Measurements from ENCODE around the gene DPEP2. TPM values are rescaled to one million over a fixed set of nuclear protein-coding genes. Genes with fewer than 3 reads are reported as not detected.

Gene DPEP2
- total RNA-seq, 1 donor from 2014 or later = not detected

DNA sequence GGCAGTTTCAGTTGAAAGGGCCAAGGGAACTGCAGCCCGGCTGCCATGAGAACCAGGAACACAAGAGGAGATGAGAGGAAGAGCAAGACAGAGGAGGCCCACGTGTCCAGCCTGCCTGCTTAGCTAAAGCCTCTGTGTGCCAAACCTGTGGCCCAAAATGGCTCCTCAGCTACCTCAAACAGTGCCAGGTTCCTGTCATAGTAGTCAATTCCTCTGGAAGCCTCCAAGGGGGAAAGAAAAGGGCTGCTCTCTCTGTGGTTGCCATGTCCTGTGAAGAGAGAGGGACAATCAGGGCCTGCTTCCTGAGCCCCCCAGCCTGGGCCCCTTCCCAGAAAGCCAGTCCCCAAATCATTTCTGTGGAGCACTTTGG lies 36.0 kb downstream of the DPEP2 start:
- Mint-ChIP-seq H3K36me3 (no peaks in the 10 kb centered on the region), H3K27me3 (ENCODE audit: insufficient read depth, low read depth) (peaks cover 7% of the 10 kb centered on the region), H3K4me3 (no peak overlapping the region), H3K9me3 (no peaks in the 10 kb centered on the region), H3K27ac (no peak overlapping the region), H3K4me1 (peaks cover 11% of the 10 kb centered on the region)
- H2AFZ ChIP-seq (replicated peaks) = no peak overlapping the region
- H3K79me2 ChIP-seq (ENCODE audit: low read depth) = no peaks in the 10 kb centered on the region
- peaks cover 12% of the 10 kb centered on the region for H3K27me3 ChIP-seq
- no peak for TF ChIP-seq EZH2phosphoT487 (IDR thresholded peaks at IDR 0.05)
- no peak for TF ChIP-seq EZH2 (IDR thresholded peaks at IDR 0.05)
- TF ChIP-seq, protein P1, sequence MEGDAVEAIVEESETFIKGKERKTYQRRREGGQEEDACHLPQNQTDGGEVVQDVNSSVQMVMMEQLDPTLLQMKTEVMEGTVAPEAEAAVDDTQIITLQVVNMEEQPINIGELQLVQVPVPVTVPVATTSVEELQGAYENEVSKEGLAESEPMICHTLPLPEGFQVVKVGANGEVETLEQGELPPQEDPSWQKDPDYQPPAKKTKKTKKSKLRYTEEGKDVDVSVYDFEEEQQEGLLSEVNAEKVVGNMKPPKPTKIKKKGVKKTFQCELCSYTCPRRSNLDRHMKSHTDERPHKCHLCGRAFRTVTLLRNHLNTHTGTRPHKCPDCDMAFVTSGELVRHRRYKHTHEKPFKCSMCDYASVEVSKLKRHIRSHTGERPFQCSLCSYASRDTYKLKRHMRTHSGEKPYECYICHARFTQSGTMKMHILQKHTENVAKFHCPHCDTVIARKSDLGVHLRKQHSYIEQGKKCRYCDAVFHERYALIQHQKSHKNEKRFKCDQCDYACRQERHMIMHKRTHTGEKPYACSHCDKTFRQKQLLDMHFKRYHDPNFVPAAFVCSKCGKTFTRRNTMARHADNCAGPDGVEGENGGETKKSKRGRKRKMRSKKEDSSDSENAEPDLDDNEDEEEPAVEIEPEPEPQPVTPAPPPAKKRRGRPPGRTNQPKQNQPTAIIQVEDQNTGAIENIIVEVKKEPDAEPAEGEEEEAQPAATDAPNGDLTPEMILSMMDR (IDR thresholded peaks at IDR 0.05) = no peak
- no peak overlapping the region for H3K27ac ChIP-seq
- H4K20me1 ChIP-seq (ENCODE audit: low read depth) = peaks cover 5% of the 10 kb centered on the region
- no peaks in the 10 kb centered on the region for H3K9me3 ChIP-seq (ENCODE audit: low read depth)
- peaks cover 15% of the 10 kb centered on the region for H3F3A ChIP-seq (ENCODE audit: low read depth)
- H3K36me3 ChIP-seq = no peaks in the 10 kb centered on the region
- no peak overlapping the region for H3K4me3 ChIP-seq
- no peak overlapping the region for H3K4me2 ChIP-seq
- H3K4me1 ChIP-seq = peaks cover 14% of the 10 kb centered on the region
- H3K9ac ChIP-seq = no peak overlapping the region
- DNase-seq (ENCODE audit: low spot score) = no peak

DNA sequence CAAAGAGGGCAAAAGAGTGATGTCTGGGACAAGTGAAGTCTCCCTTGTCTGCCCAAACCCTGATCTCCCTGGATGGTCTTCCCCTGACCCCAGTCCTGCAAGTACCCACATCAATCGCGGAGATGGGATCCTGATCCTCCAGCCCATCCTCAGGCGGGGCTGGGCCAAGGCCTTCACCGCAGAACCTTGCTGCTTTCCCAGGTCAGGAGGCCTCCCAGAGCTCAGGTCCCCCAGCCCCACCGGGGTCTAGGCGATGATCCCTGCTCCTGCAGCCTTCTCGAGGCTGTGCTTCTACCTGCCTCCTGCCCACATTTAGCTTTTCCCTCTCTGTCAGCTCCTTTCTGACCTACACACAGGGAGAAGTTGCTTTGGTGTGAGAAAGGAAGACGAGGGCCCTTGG lies 37.1 kb downstream of the DPEP2 start:
- H3K4me3 ChIP-seq = no peak overlapping the region
- no peaks in the 10 kb centered on the region for H3K36me3 Mint-ChIP-seq
- H3K9me3 ChIP-seq (ENCODE audit: low read depth) = no peaks in the 10 kb centered on the region
- no peak overlapping the region for H3K4me2 ChIP-seq
- TF ChIP-seq, protein P1 (IDR thresholded peaks at IDR 0.05) = no peak
- no peaks in the 10 kb centered on the region for H3K79me2 ChIP-seq (ENCODE audit: low read depth)
- no peak overlapping the region for H2AFZ ChIP-seq (replicated peaks)
- no peaks in the 10 kb centered on the region for H3K36me3 ChIP-seq
- no peak overlapping the region for H3K9ac ChIP-seq
- H3K9me3 Mint-ChIP-seq = no peaks in the 10 kb centered on the region
- H3K27ac Mint-ChIP-seq = no peak overlapping the region
- H4K20me1 ChIP-seq (ENCODE audit: low read depth) = peaks cover 5% of the 10 kb centered on the region
- peaks cover under 1% of the 10 kb centered on the region for H3K27me3 ChIP-seq
- H3K4me1 ChIP-seq = peaks cover 14% of the 10 kb centered on the region
- H3K27me3 Mint-ChIP-seq (ENCODE audit: insufficient read depth, low read depth) = peaks cover 3% of the 10 kb centered on the region
- H3F3A ChIP-seq (ENCODE audit: low read depth) = peaks cover 4% of the 10 kb centered on the region
- peak overlapping the region; percentile 18 for H3K4me3 Mint-ChIP-seq
- DNase-seq (ENCODE audit: low spot score) = no peak
- H3K27ac ChIP-seq = no peak overlapping the region
- peaks cover 4% of the 10 kb centered on the region for H3K4me1 Mint-ChIP-seq

- Histone ChIP-seq H3K79me2 (ENCODE audit: low read depth) (no peaks in the 10 kb centered on the region), H3K27ac (no peak overlapping the region), H3F3A (ENCODE audit: low read depth) (no peaks in the 10 kb centered on the region), H3K9me3 (ENCODE audit: low read depth) (no peaks in the 10 kb centered on the region), H4K20me1 (ENCODE audit: low read depth) (no peaks in the 10 kb centered on the region), H3K4me1 (peaks cover 10% of the 10 kb centered on the region), H3K4me2 (no peak overlapping the region), H3K36me3 (no peaks in the 10 kb centered on the region), H3K27me3 (no peaks in the 10 kb centered on the region), H3K9ac (no peak overlapping the region), H3K4me3 (no peak overlapping the region), H2AFZ (replicated peaks) (no peak overlapping the region)
- TF ChIP-seq, protein P1 (IDR thresholded peaks at IDR 0.05) = no peak
- TF ChIP-seq EZH2phosphoT487 (IDR thresholded peaks at IDR 0.05) (no peak), EZH2 (IDR thresholded peaks at IDR 0.05) (no peak)
- Mint-ChIP-seq H3K27me3 (ENCODE audit: insufficient read depth, low read depth) (no peaks in the 10 kb centered on the region), H3K4me1 (peaks cover 2% of the 10 kb centered on the region), H3K4me3 (no peak overlapping the region), H3K27ac (no peak overlapping the region), H3K9me3 (no peaks in the 10 kb centered on the region), H3K36me3 (no peaks in the 10 kb centered on the region)
- no peak for DNase-seq (ENCODE audit: low spot score)
Measured at GRCh38 chr16:67961551-67961957, 37.7 kb downstream of the DPEP2 start.

Data from neural progenitor cell (in vitro differentiated cells).